ENCODE data around the gene TMEFF2.

Gene TMEFF2

GRCh38 chr2:191922736-191923651 is 271.7 kb downstream of the TMEFF2 start:
- no peak for TF ChIP-seq CTCF (IDR thresholded peaks at IDR 0.05)

GRCh38 chr2:191920502-191920901 is 274.2 kb downstream of the TMEFF2 start:
- no peak for TF ChIP-seq CTCF (IDR thresholded peaks at IDR 0.05)

- no peak for TF ChIP-seq CTCF (IDR thresholded peaks at IDR 0.05)
Observed at GRCh38 chr2:191917967-191918651, 276.6 kb downstream of the TMEFF2 start.

- TF ChIP-seq CTCF (IDR thresholded peaks at IDR 0.05): no peak
Observed at GRCh38 chr2:191917430-191917881, 277.3 kb downstream of the TMEFF2 start.

GRCh38 chr2:191916826-191917225 is 277.9 kb downstream of the TMEFF2 start:
- TF ChIP-seq CTCF (IDR thresholded peaks at IDR 0.05): no peak

- TF ChIP-seq CTCF (IDR thresholded peaks at IDR 0.05): no peak
Observed at GRCh38 chr2:191915750-191916149, 279.0 kb downstream of the TMEFF2 start.

- TF ChIP-seq CTCF (IDR thresholded peaks at IDR 0.05): no peak
Observed at GRCh38 chr2:191913796-191914195, 280.9 kb downstream of the TMEFF2 start.

Measured in LNCAP (cell line).